Measurements from ENCODE around the gene PIP4P1.

Gene PIP4P1

DNA sequence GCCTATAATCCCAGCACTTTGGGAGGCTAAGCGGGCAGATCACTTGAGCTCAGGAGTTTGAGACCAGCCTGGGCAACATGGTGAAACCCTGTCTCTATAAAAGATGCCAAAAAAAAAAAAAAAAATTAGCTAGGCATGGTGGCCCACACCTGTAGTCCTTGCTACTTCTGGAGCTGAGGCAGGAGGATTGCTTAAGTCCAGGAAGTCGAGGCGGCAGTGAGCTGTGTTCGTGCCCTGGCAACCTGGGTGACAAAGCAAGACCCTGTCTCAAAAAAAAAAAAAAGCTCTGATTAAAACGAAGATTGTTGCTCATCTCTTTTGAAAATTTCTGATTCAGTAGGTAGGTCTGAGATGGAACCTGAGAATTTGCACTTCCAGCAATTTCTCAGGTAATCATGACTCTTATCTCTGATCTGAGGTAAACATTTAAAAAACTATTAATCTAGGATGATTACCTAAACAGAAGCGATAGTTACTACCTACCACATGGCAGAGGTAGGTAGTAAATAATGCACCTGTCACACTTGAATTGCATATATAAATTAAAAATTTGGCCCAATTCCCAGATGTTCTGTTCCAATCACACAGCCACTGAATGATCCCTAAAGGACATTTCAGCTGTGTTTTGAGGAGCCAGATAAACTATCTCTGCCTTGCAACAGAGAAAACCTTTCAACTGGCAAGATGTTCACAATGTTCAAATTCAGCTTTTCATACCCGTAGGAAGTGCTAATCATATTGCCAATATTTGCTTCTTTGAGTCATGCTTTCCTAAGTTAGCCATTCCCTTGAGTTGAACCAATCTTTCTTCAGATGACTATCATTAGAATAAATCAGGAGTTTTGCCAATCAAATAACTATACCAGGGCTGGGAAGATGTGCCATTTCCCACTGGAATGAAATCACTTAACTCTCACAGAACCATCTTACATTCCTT, 43.7 kb downstream of the PIP4P1 start:
- ATAC-seq = no peak
- TF ChIP-seq GLIS3 (CRISPR knock-in tag; IDR thresholded peaks at IDR 0.05) = no peak
- TF ChIP-seq, protein P1, sequence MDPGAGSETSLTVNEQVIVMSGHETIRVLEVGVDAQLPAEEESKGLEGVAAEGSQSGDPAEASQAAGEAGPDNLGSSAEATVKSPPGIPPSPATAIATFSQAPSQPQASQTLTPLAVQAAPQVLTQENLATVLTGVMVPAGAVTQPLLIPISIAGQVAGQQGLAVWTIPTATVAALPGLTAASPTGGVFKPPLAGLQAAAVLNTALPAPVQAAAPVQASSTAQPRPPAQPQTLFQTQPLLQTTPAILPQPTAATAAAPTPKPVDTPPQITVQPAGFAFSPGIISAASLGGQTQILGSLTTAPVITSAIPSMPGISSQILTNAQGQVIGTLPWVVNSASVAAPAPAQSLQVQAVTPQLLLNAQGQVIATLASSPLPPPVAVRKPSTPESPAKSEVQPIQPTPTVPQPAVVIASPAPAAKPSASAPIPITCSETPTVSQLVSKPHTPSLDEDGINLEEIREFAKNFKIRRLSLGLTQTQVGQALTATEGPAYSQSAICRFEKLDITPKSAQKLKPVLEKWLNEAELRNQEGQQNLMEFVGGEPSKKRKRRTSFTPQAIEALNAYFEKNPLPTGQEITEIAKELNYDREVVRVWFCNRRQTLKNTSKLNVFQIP (CRISPR knock-in tag; IDR thresholded peaks at IDR 0.05; ENCODE audit: borderline replicate concordance, low read depth) = no peak
- no peak for TF ChIP-seq ESRRG (CRISPR knock-in tag; IDR thresholded peaks at IDR 0.05)
- TF ChIP-seq, protein P2, sequence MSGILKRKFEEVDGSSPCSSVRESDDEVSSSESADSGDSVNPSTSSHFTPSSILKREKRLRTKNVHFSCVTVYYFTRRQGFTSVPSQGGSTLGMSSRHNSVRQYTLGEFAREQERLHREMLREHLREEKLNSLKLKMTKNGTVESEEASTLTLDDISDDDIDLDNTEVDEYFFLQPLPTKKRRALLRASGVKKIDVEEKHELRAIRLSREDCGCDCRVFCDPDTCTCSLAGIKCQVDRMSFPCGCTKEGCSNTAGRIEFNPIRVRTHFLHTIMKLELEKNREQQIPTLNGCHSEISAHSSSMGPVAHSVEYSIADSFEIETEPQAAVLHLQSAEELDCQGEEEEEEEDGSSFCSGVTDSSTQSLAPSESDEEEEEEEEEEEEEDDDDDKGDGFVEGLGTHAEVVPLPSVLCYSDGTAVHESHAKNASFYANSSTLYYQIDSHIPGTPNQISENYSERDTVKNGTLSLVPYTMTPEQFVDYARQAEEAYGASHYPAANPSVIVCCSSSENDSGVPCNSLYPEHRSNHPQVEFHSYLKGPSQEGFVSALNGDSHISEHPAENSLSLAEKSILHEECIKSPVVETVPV (CRISPR knock-in tag; IDR thresholded peaks at IDR 0.05) = no peak
- TF ChIP-seq, protein P3, sequence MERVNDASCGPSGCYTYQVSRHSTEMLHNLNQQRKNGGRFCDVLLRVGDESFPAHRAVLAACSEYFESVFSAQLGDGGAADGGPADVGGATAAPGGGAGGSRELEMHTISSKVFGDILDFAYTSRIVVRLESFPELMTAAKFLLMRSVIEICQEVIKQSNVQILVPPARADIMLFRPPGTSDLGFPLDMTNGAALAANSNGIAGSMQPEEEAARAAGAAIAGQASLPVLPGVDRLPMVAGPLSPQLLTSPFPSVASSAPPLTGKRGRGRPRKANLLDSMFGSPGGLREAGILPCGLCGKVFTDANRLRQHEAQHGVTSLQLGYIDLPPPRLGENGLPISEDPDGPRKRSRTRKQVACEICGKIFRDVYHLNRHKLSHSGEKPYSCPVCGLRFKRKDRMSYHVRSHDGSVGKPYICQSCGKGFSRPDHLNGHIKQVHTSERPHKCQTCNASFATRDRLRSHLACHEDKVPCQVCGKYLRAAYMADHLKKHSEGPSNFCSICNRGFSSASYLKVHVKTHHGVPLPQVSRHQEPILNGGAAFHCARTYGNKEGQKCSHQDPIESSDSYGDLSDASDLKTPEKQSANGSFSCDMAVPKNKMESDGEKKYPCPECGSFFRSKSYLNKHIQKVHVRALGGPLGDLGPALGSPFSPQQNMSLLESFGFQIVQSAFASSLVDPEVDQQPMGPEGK (CRISPR knock-in tag; IDR thresholded peaks at IDR 0.05; ENCODE audit: borderline replicate concordance) = no peak
- no peak for TF ChIP-seq ZFP3 (CRISPR knock-in tag; IDR thresholded peaks at IDR 0.05)
- TF ChIP-seq ISL1 (CRISPR knock-in tag; IDR thresholded peaks at IDR 0.05) = no peak
- no peak for TF ChIP-seq ARNTL (CRISPR knock-in tag; IDR thresholded peaks at IDR 0.05; ENCODE audit: borderline replicate concordance, low read depth)
- TF ChIP-seq BACH2 (CRISPR knock-in tag; IDR thresholded peaks at IDR 0.05; ENCODE audit: borderline replicate concordance) = no peak
- TF ChIP-seq, protein P4, sequence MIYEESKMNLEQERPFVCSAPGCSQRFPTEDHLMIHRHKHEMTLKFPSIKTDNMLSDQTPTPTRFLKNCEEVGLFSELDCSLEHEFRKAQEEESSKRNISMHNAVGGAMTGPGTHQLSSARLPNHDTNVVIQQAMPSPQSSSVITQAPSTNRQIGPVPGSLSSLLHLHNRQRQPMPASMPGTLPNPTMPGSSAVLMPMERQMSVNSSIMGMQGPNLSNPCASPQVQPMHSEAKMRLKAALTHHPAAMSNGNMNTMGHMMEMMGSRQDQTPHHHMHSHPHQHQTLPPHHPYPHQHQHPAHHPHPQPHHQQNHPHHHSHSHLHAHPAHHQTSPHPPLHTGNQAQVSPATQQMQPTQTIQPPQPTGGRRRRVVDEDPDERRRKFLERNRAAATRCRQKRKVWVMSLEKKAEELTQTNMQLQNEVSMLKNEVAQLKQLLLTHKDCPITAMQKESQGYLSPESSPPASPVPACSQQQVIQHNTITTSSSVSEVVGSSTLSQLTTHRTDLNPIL (CRISPR knock-in tag; IDR thresholded peaks at IDR 0.05; ENCODE audit: low read depth) = no peak
- no peak for TF ChIP-seq ZNF70 (CRISPR knock-in tag; IDR thresholded peaks at IDR 0.05)
- no peak for TF ChIP-seq ZC3H10 (CRISPR knock-in tag; IDR thresholded peaks at IDR 0.05)
- TF ChIP-seq SNAI2 (CRISPR knock-in tag; IDR thresholded peaks at IDR 0.05) = no peak

- TF ChIP-seq BACH2 (CRISPR knock-in tag; IDR thresholded peaks at IDR 0.05; ENCODE audit: borderline replicate concordance) (no peak), SNAI2 (CRISPR knock-in tag; IDR thresholded peaks at IDR 0.05) (no peak)
- TF ChIP-seq, protein P1 (CRISPR knock-in tag; IDR thresholded peaks at IDR 0.05; ENCODE audit: borderline replicate concordance, low read depth) = no peak
- TF ChIP-seq, protein P3 (CRISPR knock-in tag; IDR thresholded peaks at IDR 0.05; ENCODE audit: borderline replicate concordance) = no peak
- ATAC-seq = no peak
Measured at GRCh38 chr14:20416223-20416622, 45.0 kb downstream of the PIP4P1 start.

- no peak for TF ChIP-seq ZNF565 (CRISPR knock-in tag; conservative IDR thresholded peaks at IDR 0.05; ENCODE audit: low read depth)
- TF ChIP-seq, protein P3 (CRISPR knock-in tag; IDR thresholded peaks at IDR 0.05; ENCODE audit: borderline replicate concordance) = no peak
- TF ChIP-seq, protein P2 (CRISPR knock-in tag; IDR thresholded peaks at IDR 0.05) = no peak
- TF ChIP-seq ESRRG (CRISPR knock-in tag; IDR thresholded peaks at IDR 0.05) = no peak
- no peak for TF ChIP-seq RARB (CRISPR knock-in tag; IDR thresholded peaks at IDR 0.05)
- TF ChIP-seq ZFP3 (CRISPR knock-in tag; IDR thresholded peaks at IDR 0.05) = no peak
- no peak for TF ChIP-seq ZFP30 (CRISPR knock-in tag; IDR thresholded peaks at IDR 0.05)
- no peak for TF ChIP-seq BACH2 (CRISPR knock-in tag; IDR thresholded peaks at IDR 0.05; ENCODE audit: borderline replicate concordance)
- no peak for TF ChIP-seq ZNF8 (CRISPR knock-in tag; IDR thresholded peaks at IDR 0.05)
- TF ChIP-seq PPARA (CRISPR knock-in tag; IDR thresholded peaks at IDR 0.05; ENCODE audit: borderline replicate concordance) = no peak
- no peak for TF ChIP-seq ARNTL (CRISPR knock-in tag; IDR thresholded peaks at IDR 0.05; ENCODE audit: borderline replicate concordance, low read depth)
- TF ChIP-seq ISL1 (CRISPR knock-in tag; IDR thresholded peaks at IDR 0.05) = no peak
- TF ChIP-seq GLIS3 (CRISPR knock-in tag; IDR thresholded peaks at IDR 0.05) = no peak
- ATAC-seq = peak; percentile 33
Measured at GRCh38 chr14:20415782-20416206, 45.4 kb downstream of the PIP4P1 start.

Measured in SK-N-SH treated with all-trans-retinoic acid at 6 μM for 48 hours (cell line).